Measurements from ENCODE around the gene SPG7. TPM values are rescaled to one million over a fixed set of nuclear protein-coding genes. Genes with fewer than 3 reads are reported as not detected.

SPG7 gene
- total RNA-seq, 1 experiment from 2014 or later, result 119 TPM

GRCh38 chr16:89583197-89583894 lies 75.1 kb downstream of the SPG7 start:
- no peak overlapping the region for H3K27ac Mint-ChIP-seq
- WGBS (ENCODE audit: extremely low coverage, insufficient read length, low lambda C conversion rate), result no CpG with 5 or more reads among the region's 36 CpGs
- no peak for TF ChIP-seq CTCF (conservative IDR thresholded peaks at IDR 0.05)

More at GRCh38 chr16:89583197-89583894, 75.1 kb downstream of the SPG7 start:
- Histone ChIP-seq H3K56ac (ENCODE audit: insufficient read length, low read depth, low read length) (no peak overlapping the region), H3T11ph (ENCODE audit: low read length) (no peak overlapping the region), H3K79me2 (ENCODE audit: insufficient read depth, low read length) (no peaks in the 10 kb centered on the region), H4K5ac (ENCODE audit: insufficient read length, low read depth, low read length) (no peak overlapping the region), H3K27ac (ENCODE audit: insufficient read length, low read depth, low read length) (no peak overlapping the region), H4K91ac (ENCODE audit: insufficient read length, low read depth, low read length) (no peak overlapping the region), H2BK5ac (ENCODE audit: insufficient read length, low read length) (no peak overlapping the region), H3K14ac (ENCODE audit: insufficient read depth, low read length) (no peak overlapping the region), H3K9me3 (ENCODE audit: control insufficient read depth, low read depth, low read length) (no peaks in the 10 kb centered on the region), H3K18ac (ENCODE audit: insufficient read length, low read depth, low read length) (no peak overlapping the region), H3K9ac (ENCODE audit: extremely low read depth, insufficient read length, low read length) (no peak overlapping the region), H3K4ac (ENCODE audit: low read depth, low read length) (no peak overlapping the region), H2BK20ac (ENCODE audit: low read depth, low read length, poor library complexity, severe bottlenecking) (no peak overlapping the region), H4K8ac (replicated peaks; ENCODE audit: insufficient read length, low read depth, low read length) (no peak overlapping the region), H2BK15ac (ENCODE audit: low read depth, low read length) (no peak overlapping the region), H3K79me1 (ENCODE audit: insufficient read depth, low read depth, low read length, poor library complexity, severe bottlenecking) (no peaks in the 10 kb centered on the region), H3K4me2 (ENCODE audit: insufficient read depth, insufficient read length, low read length) (no peak overlapping the region), H3K27me3 (ENCODE audit: insufficient read depth, low read length) (no peaks in the 10 kb centered on the region), H2BK12ac (ENCODE audit: insufficient read length, low read depth, low read length) (no peak overlapping the region), H3K4me1 (ENCODE audit: insufficient read depth, low read length) (no peaks in the 10 kb centered on the region), H2AFZ (ENCODE audit: low read length) (no peak overlapping the region), H3K23ac (ENCODE audit: insufficient read length, low read depth, low read length) (no peak overlapping the region), H2AK5ac (ENCODE audit: insufficient read length, low read length) (no peak overlapping the region), H3K23me2 (ENCODE audit: insufficient read length, low read depth, low read length, poor library complexity, severe bottlenecking) (no peaks in the 10 kb centered on the region), H2BK120ac (ENCODE audit: low read depth, low read length, poor library complexity, severe bottlenecking) (no peak overlapping the region), H4K20me1 (ENCODE audit: control insufficient read depth, insufficient read depth, insufficient read length) (no peaks in the 10 kb centered on the region)
- no peaks in the 10 kb centered on the region for H3K4me1 Mint-ChIP-seq
- no peak overlapping the region for H3K4me3 Mint-ChIP-seq
- peaks cover 3 to 5% of the 10 kb centered on the region in 2 experiments; a peak in 4 of 5 replicates for H3K9me3 Mint-ChIP-seq
- H3K36me3 Mint-ChIP-seq (ENCODE audit: insufficient read depth in 1 of 3, low read depth in 3 of 3), result peaks cover 3 to 6% (median 4%) of the 10 kb centered on the region in 3 experiments; a peak in 6 of 7 replicates
- DNase-seq, result no peak
- H3K27me3 Mint-ChIP-seq (ENCODE audit: low read depth), result peaks cover 8% of the 10 kb centered on the region
